NB4 (cell line): ENCODE results near the gene LRCOL1.

ENCODE experiments used
- CTCF ChIP-seq: IDR thresholded peaks from one replicate; pipeline ENCODE4 v1.5.1; 2012; ENCODE audit warnings: low read depth, low read length
- MAX ChIP-seq: IDR thresholded peaks from 2 replicates; pipeline ENCODE4 v1.6.1; 2011; ENCODE audit warnings: low read depth, low read length
- POLR2A ChIP-seq: IDR thresholded peaks from 2 replicates; pipeline ENCODE4 v1.6.1; 2011; ENCODE audit warnings: mild to moderate bottlenecking; ENCODE audit not compliant: insufficient read length; ENCODE audit errors: extremely low read depth

- TF ChIP-seq CTCF, result no peak
- no peak for TF ChIP-seq POLR2A
- no peak for TF ChIP-seq MAX
Measured at GRCh38 chr12:132584429-132584828, 26.0 kb downstream of the LRCOL1 start.
